ENCODE data around the gene PRAC1. TPM values are rescaled to one million over a fixed set of nuclear protein-coding genes. Genes with fewer than 3 reads are reported as not detected.

PRAC1 gene
- total RNA-seq, 2 experiments from 2014 or later: not detected

GRCh38 chr17:48726114-48726915, 4.0 kb upstream of the PRAC1 start:
- H2AFZ ChIP-seq (ENCODE audit: low read length): no peak overlapping the region
- H4K20me1 ChIP-seq (ENCODE audit: insufficient read depth, low read length): no peaks in the 10 kb centered on the region
- ChIA-PET CTCF (ENCODE audit: unreplicated experiment) (no interaction called here), POLR2A (no interaction called here)
- no peaks in the 10 kb centered on the region for H3K79me2 ChIP-seq (ENCODE audit: insufficient read depth, low read depth, low read length)
- no peak for TF ChIP-seq CTCF (conservative IDR thresholded peaks at IDR 0.05; ENCODE audit: low read length)
- TF ChIP-seq EZH2phosphoT487 (IDR thresholded peaks at IDR 0.05; ENCODE audit: borderline replicate concordance, low read depth, low read length): no peak
- no peaks in the 10 kb centered on the region for H3K36me3 ChIP-seq (ENCODE audit: insufficient read depth, low read length)
- no peak overlapping the region for H3K4me2 ChIP-seq (ENCODE audit: low read length)
- H3K9me2 ChIP-seq (ENCODE audit: insufficient read depth, low read length): no peaks in the 10 kb centered on the region
- H3K9me3 ChIP-seq (ENCODE audit: low read length): no peaks in the 10 kb centered on the region
- H3K4me3 ChIP-seq (ENCODE audit: low read depth, low read length, poor library complexity, severe bottlenecking): no peak overlapping the region
- no peak overlapping the region for H3K27ac ChIP-seq (ENCODE audit: low read depth, low read length, poor library complexity, severe bottlenecking)
- intact Hi-C loops (cut with micrococcal nuclease; ENCODE audit: unreplicated experiment): loop anchor here (10.0 kb wide), 1 partner anchor 78 kb away; no protein-coding TSS in a partner anchor
- H3K4me1 ChIP-seq (ENCODE audit: insufficient read depth, low read length, poor library complexity, severe bottlenecking): no peaks in the 10 kb centered on the region
- DNase-seq (ENCODE audit: low spot score): no peak
- no TSS peak for BruUV-seq (replicated peaks)

GRCh38 chr17:48725288-48726064, 3.2 kb upstream of the PRAC1 start:
- DNase-seq (ENCODE audit: low spot score): no peak
- no peak overlapping the region for H2AFZ ChIP-seq (ENCODE audit: low read length)
- H3K4me3 ChIP-seq (ENCODE audit: low read depth, low read length, poor library complexity, severe bottlenecking): no peak overlapping the region
- TF ChIP-seq EZH2phosphoT487 (IDR thresholded peaks at IDR 0.05; ENCODE audit: borderline replicate concordance, low read depth, low read length) (no peak), CTCF (conservative IDR thresholded peaks at IDR 0.05; ENCODE audit: low read length) (no peak)
- intact Hi-C loops (cut with micrococcal nuclease; ENCODE audit: unreplicated experiment): loop anchor here (2.0 to 10.0 kb wide), 2 partner anchors 79 to 153 kb away; no protein-coding TSS in a partner anchor
- no peak overlapping the region for H3K4me2 ChIP-seq (ENCODE audit: low read length)
- H3K4me1 ChIP-seq (ENCODE audit: insufficient read depth, low read length, poor library complexity, severe bottlenecking): no peaks in the 10 kb centered on the region
- H3K36me3 ChIP-seq (ENCODE audit: insufficient read depth, low read length): no peaks in the 10 kb centered on the region
- no TSS peak for BruUV-seq (replicated peaks)
- no peak overlapping the region for H3K27ac ChIP-seq (ENCODE audit: low read depth, low read length, poor library complexity, severe bottlenecking)
- POLR2A ChIA-PET: no interaction called here
- no peaks in the 10 kb centered on the region for H4K20me1 ChIP-seq (ENCODE audit: insufficient read depth, low read length)
- H3K9me2 ChIP-seq (ENCODE audit: insufficient read depth, low read length): no peaks in the 10 kb centered on the region
- CTCF ChIA-PET (ENCODE audit: unreplicated experiment): no interaction called here
- no peaks in the 10 kb centered on the region for H3K9me3 ChIP-seq (ENCODE audit: low read length)
- no peaks in the 10 kb centered on the region for H3K79me2 ChIP-seq (ENCODE audit: insufficient read depth, low read depth, low read length)

- Histone ChIP-seq H3K4me2 (ENCODE audit: low read length) (no peak overlapping the region), H3K4me1 (ENCODE audit: insufficient read depth, low read length, poor library complexity, severe bottlenecking) (no peaks in the 10 kb centered on the region), H3K4me3 (ENCODE audit: low read depth, low read length, poor library complexity, severe bottlenecking) (no peak overlapping the region), H3K9me2 (ENCODE audit: insufficient read depth, low read length) (no peaks in the 10 kb centered on the region), H3K9me3 (ENCODE audit: low read length) (no peaks in the 10 kb centered on the region), H2AFZ (ENCODE audit: low read length) (no peak overlapping the region), H3K27ac (ENCODE audit: low read depth, low read length, poor library complexity, severe bottlenecking) (no peak overlapping the region), H3K79me2 (ENCODE audit: insufficient read depth, low read depth, low read length) (no peaks in the 10 kb centered on the region), H4K20me1 (ENCODE audit: insufficient read depth, low read length) (no peaks in the 10 kb centered on the region), H3K36me3 (ENCODE audit: insufficient read depth, low read length) (no peaks in the 10 kb centered on the region)
- ChIA-PET POLR2A (no interaction called here), CTCF (ENCODE audit: unreplicated experiment) (interaction anchor here (0.6 kb wide), 1 partner anchor 157 kb away, joined by 6 read pairs; no protein-coding TSS in a partner anchor)
- intact Hi-C loops (cut with micrococcal nuclease; ENCODE audit: unreplicated experiment): loop anchor here (2.0 to 10.0 kb wide), 2 partner anchors 80 to 154 kb away; no protein-coding TSS in a partner anchor
- TF ChIP-seq CTCF (conservative IDR thresholded peaks at IDR 0.05; ENCODE audit: low read length) (no peak), EZH2phosphoT487 (IDR thresholded peaks at IDR 0.05; ENCODE audit: borderline replicate concordance, low read depth, low read length) (no peak)
- DNase-seq (ENCODE audit: low spot score): no peak
- BruUV-seq (replicated peaks): no TSS peak
Measured at GRCh38 chr17:48725004-48725287, 2.6 kb upstream of the PRAC1 start.

Data from OCI-LY7 (cell line).